Neural cell (in vitro differentiated cells): ENCODE data around the gene COL17A1.
A peak's percentile ranks its signal among the peaks of the same experiment; 100 is the strongest.

Experiments
- CTCF ChIP-seq: fragments of 450-650 bp; IDR thresholded peaks from 2 replicates; pipeline ENCODE4 v1.5.1; 2014; ENCODE audit warnings: antibody characterized with exemption, mild to moderate bottlenecking, moderate library complexity; ENCODE audit not compliant: poor library complexity, severe bottlenecking
- EP300 ChIP-seq: fragments of 450-650 bp; conservative IDR thresholded peaks from 2 replicates; pipeline ENCODE4 v1.6.1; 2014; ENCODE audit warnings: antibody characterized with exemption, mild to moderate bottlenecking, moderate library complexity; ENCODE audit not compliant: poor library complexity, severe bottlenecking
- MXI1 ChIP-seq: fragments of 450-650 bp; conservative IDR thresholded peaks from 2 replicates; pipeline ENCODE4 v1.6.1; 2014; ENCODE audit warnings: antibody characterized with exemption, mild to moderate bottlenecking; ENCODE audit not compliant: poor library complexity, severe bottlenecking
- TF ChIP-seq, protein P1 (sequence below): IDR thresholded peaks from 2 replicates; pipeline ENCODE4 v1.6.1; 2012; ENCODE audit warnings: borderline replicate concordance

DNA sequence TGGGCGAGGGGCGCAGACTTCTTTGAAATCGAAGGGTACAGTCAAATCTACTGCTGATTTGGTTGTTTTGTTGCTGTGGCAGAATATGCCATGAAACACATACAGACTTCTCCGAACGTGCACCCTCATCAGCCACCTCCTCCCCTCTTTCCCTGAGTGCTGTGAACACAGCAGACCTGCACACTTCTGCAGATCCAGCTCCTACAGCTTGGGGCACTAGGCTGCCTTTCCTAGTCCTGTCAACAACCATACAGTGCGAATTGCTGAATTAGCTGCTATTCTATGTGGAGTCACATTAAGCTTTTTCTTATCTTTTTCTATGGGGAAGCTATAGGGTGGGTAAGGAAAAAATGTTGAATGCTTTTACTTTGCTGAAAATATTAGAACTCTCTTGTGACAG, 57.5 kb downstream of the COL17A1 start:
- TF ChIP-seq EP300 (no peak), MXI1 (no peak), CTCF (peak; percentile 68)
- TF ChIP-seq, protein P1, sequence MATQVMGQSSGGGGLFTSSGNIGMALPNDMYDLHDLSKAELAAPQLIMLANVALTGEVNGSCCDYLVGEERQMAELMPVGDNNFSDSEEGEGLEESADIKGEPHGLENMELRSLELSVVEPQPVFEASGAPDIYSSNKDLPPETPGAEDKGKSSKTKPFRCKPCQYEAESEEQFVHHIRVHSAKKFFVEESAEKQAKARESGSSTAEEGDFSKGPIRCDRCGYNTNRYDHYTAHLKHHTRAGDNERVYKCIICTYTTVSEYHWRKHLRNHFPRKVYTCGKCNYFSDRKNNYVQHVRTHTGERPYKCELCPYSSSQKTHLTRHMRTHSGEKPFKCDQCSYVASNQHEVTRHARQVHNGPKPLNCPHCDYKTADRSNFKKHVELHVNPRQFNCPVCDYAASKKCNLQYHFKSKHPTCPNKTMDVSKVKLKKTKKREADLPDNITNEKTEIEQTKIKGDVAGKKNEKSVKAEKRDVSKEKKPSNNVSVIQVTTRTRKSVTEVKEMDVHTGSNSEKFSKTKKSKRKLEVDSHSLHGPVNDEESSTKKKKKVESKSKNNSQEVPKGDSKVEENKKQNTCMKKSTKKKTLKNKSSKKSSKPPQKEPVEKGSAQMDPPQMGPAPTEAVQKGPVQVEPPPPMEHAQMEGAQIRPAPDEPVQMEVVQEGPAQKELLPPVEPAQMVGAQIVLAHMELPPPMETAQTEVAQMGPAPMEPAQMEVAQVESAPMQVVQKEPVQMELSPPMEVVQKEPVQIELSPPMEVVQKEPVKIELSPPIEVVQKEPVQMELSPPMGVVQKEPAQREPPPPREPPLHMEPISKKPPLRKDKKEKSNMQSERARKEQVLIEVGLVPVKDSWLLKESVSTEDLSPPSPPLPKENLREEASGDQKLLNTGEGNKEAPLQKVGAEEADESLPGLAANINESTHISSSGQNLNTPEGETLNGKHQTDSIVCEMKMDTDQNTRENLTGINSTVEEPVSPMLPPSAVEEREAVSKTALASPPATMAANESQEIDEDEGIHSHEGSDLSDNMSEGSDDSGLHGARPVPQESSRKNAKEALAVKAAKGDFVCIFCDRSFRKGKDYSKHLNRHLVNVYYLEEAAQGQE = no peak
